ENCODE data around the gene AKIRIN2.

AKIRIN2 gene

DNA sequence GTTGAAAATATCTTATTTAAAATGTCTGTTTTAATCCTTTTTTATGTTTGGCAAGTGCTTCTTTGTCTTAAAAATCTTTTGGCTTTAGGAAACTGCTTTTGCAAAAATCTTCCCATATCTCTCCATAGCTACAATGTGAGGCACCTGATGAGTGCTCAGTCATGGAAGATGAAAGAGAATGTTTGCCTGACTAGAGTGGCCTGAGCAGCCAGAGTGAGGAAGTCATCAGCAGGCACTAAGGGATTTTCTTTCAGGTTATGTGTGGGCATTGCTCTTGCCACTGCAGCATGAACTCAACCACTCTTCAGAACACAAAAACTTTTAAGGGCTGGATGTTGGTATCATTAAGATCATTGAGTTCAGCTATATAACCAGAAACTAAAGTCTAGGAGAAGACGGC lies 47.9 kb downstream of the AKIRIN2 start:
- no peak for DNase-seq

DNA sequence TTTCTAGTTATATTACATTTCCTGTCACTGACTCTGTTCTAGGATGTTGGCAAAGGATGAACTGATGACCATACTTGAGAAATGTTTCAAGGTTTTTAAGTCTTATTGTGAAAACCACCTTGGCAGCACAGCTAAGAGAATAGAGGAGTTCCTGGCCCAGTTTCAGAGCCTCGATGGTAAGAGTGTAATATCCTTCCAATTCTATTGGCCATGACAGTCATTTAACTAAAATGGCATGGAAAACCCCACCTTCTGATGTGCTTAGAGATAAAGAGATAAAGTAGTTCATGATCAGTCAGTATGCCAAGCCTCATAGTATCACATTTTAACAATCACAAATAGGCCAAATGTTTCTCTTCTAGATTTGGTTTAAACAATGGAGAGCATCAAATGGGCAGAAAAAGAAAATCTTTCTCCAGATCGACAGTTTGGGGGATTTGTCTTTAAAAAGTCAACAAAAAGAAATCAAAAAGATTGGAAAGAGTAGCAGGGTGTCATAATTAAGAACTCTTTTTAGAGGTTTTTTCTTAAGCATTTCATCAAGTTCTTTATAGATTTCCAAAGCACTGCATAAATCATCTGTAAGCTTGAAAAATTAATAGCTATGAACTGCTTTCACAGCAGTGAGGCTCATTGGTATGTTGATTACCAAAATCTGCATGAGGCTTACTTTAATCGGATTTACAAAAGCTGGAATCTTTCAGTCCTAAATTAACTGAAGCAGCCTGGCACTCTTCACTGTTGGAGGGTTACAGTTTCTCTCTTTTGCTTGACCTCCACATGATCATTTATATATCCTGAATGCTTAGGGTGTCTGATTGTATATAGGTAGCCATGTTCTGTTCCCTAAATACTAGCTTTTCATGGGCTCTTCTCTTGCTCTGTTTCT lies 48.7 kb downstream of the AKIRIN2 start:
- peak in 1 of 5 experiments; percentile 82 for DNase-seq

DNA sequence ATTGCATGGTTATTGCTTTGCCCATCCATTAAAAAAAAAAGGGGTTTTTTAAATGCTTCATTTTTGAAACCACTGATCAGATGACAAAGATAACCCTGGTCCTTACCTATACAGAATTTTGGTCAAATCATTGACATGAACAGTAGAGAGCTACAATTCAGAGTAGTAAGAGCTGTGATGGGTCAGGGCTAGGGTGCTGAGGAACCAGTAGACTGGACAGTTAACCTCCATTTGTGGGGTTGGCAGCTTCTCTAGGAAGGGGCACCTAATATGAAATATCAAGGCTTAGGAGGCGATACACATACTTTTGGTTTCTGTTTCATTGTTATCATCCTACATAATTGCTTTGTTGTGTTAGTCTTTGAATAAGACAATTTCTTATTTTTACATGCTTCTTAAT lies 57.0 kb downstream of the AKIRIN2 start:
- DNase-seq = peak in 1 of 5 experiments; percentile 47

DNA sequence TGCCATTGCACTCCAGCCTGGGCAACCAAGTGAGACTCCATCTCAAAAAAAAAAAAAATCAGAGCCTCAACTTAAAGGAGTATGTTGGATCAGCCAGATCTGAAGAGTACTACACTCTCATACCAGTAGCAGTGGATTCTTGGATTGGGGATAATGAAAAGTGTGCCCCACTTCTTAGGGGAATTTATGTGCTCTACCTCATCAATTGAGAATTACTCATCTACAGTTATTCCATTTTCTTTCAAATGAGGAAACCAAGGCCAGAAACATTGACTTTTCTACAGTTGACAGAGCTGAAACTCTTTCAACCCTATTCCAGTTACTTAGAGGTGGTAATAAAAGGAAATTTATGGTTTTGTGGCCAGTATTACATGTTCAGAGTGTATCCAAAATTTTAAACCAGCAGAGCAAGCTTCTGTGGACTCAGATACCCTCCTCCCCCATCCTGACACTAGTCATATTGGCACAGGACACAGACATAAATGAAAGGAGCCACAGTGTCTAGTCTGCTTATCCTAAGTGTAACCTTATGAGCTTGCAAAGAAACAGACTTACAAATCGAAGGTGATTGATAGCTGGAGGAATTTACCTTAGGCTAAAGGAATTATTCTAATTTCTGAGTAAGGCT lies 60.9 kb downstream of the AKIRIN2 start:
- DNase-seq = peak in 1 of 5 experiments; percentile 32

DNA sequence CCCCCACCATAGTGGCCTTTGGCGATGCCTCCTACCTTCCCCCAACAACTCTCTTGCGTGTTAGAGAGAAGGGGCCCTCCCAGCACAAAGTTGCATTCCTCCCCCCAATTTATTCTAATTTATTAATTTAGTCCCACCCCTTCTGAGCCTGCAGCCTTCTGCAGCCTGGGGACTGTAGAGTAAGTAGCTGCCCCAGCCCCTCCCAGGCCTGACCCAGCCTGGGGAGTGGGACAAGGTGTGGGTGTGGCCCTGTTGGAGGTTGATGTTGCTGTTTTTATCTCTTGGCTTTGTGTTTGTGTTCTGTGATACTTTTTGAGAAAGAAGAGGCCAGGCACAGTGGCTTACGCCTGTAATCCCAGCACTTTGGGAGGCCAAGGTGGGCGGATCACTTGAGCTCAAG lies 62.7 kb downstream of the AKIRIN2 start:
- DNase-seq = no peak

DNA sequence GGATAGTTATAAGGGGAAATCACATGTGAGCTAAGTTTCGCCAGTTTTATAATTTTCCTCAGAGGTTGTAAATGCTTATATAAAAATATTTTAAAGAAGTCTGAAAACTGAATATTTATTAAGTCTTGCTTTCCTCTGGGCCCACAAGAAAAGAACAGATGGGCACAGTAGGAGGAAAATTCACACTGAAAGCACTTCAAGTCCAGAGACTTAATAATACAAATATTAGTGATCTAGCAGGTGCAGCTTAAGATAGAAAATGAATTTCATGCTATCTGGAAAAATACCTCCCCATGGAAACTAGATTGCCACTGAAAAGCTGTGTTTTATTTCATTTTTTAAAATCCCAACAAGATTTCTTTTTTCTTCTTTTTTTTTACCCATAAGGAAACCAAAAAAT lies 64.9 kb downstream of the AKIRIN2 start:
- no peak for DNase-seq

DNA sequence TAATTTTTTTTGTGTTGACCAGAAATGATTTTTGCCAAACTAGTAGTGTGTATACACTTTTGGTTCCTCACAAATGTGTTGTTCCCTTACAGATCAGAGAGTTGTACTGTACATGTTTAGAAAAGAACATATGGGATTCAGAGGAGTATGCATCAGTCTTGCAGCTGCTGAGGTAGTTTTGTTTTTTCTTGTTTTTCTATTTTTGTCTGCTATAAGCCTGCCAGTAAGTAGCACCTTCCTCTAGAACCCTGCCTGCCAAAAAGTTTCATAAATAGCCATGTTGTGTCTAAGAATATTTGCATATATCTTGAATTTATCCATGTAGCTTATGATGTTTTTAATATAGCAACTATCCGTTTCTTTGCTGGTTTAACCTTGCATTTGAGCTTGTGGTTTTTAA lies 65.7 kb downstream of the AKIRIN2 start:
- DNase-seq = no peak

DNA sequence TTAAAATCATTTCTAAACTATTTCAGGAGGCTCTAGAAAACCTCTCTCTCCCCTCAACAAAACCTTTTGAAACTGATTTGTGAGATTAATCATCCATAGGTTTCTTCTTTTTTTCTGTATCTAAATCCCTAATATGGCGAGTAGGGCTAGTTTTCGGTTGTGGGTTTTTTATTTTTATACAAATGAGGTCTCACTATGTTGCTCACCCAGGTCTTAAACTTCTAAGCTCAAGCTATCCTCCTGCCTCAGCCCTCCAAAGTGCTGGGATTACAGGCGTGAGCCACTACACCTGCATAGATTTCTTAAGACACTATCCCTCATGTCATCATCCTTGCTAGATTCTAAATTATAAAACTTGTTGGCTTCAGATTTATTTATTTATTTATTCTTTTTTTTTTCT lies 68.2 kb downstream of the AKIRIN2 start:
- DNase-seq = no peak

DNA sequence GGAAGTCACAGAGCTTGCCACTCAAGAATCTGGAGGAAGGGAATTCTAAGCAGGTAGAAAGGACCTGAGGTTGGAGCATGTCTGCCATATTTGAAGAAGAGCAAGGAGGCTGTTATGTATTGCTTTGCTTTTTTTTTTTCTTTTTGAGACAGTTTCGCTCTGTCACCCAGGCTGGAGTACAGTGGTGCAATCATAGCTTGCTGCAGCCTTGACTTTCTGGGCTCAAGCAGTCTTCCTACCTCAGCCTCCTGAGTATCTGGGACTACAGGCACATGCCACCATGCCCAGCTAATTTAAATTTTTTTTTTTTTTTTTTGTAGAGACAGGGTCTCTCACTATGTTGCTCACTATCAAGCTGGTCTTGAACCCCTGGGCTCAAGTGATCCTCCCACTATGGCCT lies 71.3 kb downstream of the AKIRIN2 start:
- DNase-seq = no peak

DNA sequence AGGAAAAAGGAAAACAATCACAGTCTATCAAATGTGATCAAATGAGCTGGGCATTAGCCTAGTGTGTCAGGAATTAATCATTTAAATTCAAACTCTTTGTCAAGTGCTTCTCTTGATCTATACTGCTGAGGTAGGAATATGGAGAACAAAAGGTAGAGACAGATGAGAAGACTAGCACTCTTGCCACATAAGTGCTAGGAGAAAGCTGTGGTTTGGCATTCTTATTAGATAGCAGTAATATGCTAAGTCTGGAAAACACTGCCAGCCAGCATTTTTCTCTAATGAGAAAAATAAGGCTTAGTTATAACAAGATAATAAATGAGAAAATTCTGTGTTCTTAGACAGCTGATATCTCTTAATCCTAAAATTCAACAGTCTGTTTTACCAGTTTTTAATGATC lies 73.2 kb downstream of the AKIRIN2 start:
- no peak for DNase-seq

DNA sequence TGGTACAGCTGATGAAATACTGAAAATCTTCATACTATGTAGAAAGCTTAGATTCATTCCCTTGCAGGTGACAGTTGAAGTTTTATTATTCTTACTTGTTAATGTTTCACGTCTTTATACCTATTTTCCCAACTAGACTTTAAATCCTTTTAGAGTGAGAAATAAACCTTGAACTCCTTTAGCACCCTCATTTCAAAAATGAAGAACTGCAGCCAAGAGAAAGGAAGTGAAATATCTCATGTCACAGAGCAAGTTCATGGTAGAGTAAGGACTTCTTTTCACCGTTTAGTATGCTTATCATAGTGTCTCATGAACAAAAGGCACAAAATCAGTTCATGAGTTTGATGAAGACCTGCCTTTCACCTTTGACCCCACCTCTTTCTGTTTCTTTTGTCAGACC lies 73.6 kb downstream of the AKIRIN2 start:
- DNase-seq = no peak

Measured in T-helper 2 cell (primary cell).